Smooth muscle cell (in vitro differentiated cells): ENCODE data around the gene PCDHA1. TPM values are rescaled to one million over a fixed set of nuclear protein-coding genes. Genes with fewer than 3 reads are reported as not detected.
"Not testable (repeated sequence)": the region's sequence is repeated elsewhere in the genome, so short reads cannot be mapped to it uniquely, and the experiment has no call there.

Experiments
- DNase-seq: peaks from one replicate; lab custom pipeline; 2025; ENCODE audit not compliant: unreplicated experiment; lab: John Stamatoyannopoulos, UW
- H2AFZ ChIP-seq: fragments of 200-600 bp; sonication (generic); 2 replicates; pipeline ENCODE4 v1.6.0; 2016; ENCODE audit warnings: antibody characterized with exemption, low read depth, mild to moderate bottlenecking
- H3F3A ChIP-seq: fragments of 200-600 bp; sonication (generic); 2 replicates; pipeline ENCODE4 v1.6.0; 2017; ENCODE audit warnings: antibody characterized with exemption, low read depth
- H3K27ac ChIP-seq: fragments of 200-600 bp; sonication (generic); 2 replicates; pipeline ENCODE4 v1.5.1; 2016; ENCODE audit warnings: low read depth, mild to moderate bottlenecking
- H3K27me3 ChIP-seq: fragments of 200-600 bp; sonication (generic); 2 replicates; pipeline ENCODE4 v1.6.1; 2016; ENCODE audit warnings: low read depth, mild to moderate bottlenecking
- H3K36me3 ChIP-seq: fragments of 200-600 bp; sonication (generic); 2 replicates; pipeline ENCODE4 v1.5.1; 2016; ENCODE audit warnings: low read depth
- H3K4me1 ChIP-seq: fragments of 200-600 bp; sonication (generic); 2 replicates; pipeline ENCODE4 v1.5.1; 2016; ENCODE audit warnings: low read depth
- H3K4me2 ChIP-seq: fragments of 200-600 bp; sonication (generic); 2 replicates; pipeline ENCODE4 v1.6.0; 2016; ENCODE audit warnings: mild to moderate bottlenecking
- H3K4me3 ChIP-seq: fragments of 200-600 bp; sonication (generic); 2 replicates; pipeline ENCODE4 v1.5.1; 2016; ENCODE audit warnings: mild to moderate bottlenecking
- H3K79me2 ChIP-seq: fragments of 200-600 bp; sonication (generic); 2 replicates; pipeline ENCODE4 v1.6.0; 2016; ENCODE audit warnings: low read depth, mild to moderate bottlenecking
- H3K9ac ChIP-seq: fragments of 200-600 bp; sonication (generic); 2 replicates; pipeline ENCODE4 v1.6.0; 2016; ENCODE audit warnings: low read depth
- H3K9me3 ChIP-seq: fragments of 200-600 bp; sonication (generic); replicated peaks from 2 replicates; pipeline ENCODE4 v1.5.1; 2016; ENCODE audit warnings: low read depth
- H4K20me1 ChIP-seq: fragments of 200-600 bp; sonication (generic); 2 replicates; pipeline ENCODE4 v1.6.0; 2016; ENCODE audit warnings: low read depth
- WGBS: methylation state at CpG from one replicate; pipeline ENCODE4 v1.1.7; 2016; ENCODE audit warnings: low lambda C conversion rate; 5-methylcytosine and 5-hydroxymethylcytosine counted together
- polyA plus RNA-seq: library from polyadenylated mRNA; unstranded; fragments of >200 nt; fragmentation: Nextera tagmentation; extraction: Ambion mirVana; gene quantifications from 2 replicates; pipeline ENCODE4 v1.2.1, GENCODE V29; 2016
- total RNA-seq: library from RNA; depleted of rRNA; stranded (reverse); fragments of >200 nt; gene quantifications from 2 replicates; pipeline ENCODE4 v1.2.3, GENCODE V29; 2014
- TF ChIP-seq, protein P1 (sequence below): fragments of 200-600 bp; sonication (generic); IDR thresholded peaks from 2 replicates; pipeline ENCODE4 v1.5.1; 2017; ENCODE audit warnings: borderline replicate concordance, mild to moderate bottlenecking, antibody characterized with exemption; ENCODE audit not compliant: insufficient read depth, poor library complexity, severe bottlenecking

PCDHA1 gene
- total and polyA plus RNA-seq, 2 experiments from 2014 or later, result not detected

DNA sequence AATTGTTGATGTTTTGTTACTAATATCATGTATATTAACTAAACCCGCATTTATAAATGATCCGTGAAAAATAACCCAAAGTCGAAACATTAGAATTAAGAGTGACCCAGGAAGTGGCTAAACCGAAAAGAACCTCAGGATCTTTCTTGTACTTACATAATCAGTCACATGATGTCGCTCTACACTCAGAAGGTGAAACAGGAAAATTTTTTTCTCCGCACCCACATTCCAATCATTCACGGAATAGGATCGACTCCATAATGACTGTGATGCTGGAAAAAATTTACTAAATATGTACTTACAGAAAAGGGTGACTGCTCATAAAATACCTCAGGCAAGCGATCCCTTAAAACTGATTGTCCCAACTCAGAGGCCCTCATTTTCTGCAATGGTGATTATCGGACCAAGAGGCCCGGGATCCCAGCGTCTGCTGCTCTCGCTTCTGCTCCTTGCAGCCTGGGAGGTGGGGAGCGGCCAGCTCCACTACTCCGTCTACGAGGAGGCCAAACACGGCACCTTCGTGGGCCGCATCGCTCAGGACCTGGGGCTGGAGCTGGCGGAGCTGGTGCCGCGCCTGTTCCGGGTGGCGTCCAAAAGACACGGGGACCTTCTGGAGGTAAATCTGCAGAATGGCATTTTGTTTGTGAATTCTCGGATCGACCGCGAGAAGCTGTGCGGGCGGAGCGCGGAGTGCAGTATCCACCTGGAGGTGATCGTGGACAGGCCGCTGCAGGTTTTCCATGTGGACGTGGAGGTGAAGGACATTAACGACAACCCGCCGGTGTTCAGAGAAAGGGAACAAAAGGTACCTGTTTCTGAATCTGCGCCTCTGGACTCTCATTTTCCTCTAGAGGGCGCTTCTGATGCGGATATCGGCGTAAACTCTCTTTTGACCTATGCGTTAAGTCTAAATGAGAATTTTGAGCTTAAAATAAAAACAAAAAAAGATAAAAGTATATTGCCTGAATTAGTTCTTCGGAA is 89.4 kb downstream of the PCDHA1 start, which contains the start of gene PCDHA12:
TSS of gene PCDHA12 (plus strand) at position 224 of the 981 bp plus-strand sequence. CDS start at position 389, 165 bp downstream.
- 7% methylated on average over 47 of the region's 47 CpGs for WGBS
- Histone ChIP-seq H3K27ac (peak within 1 kb of the TSS; percentile 41), H3K4me1 (peaks cover 9% of the 10 kb centered on the region), H3K9me3 (no peaks in the 10 kb centered on the region), H3F3A (no peaks in the 10 kb centered on the region), H3K79me2 (no peaks in the 10 kb centered on the region), H3K4me3 (peak within 1 kb of the TSS; percentile 72), H4K20me1 (peaks cover 3% of the 10 kb centered on the region), H3K36me3 (no peaks in the 10 kb centered on the region), H3K27me3 (no peaks in the 10 kb centered on the region), H3K9ac (peak within 1 kb of the TSS; percentile 39), H2AFZ (peak within 1 kb of the TSS; percentile 55), H3K4me2 (peak within 1 kb of the TSS; percentile 85)
- TF ChIP-seq, protein P1, sequence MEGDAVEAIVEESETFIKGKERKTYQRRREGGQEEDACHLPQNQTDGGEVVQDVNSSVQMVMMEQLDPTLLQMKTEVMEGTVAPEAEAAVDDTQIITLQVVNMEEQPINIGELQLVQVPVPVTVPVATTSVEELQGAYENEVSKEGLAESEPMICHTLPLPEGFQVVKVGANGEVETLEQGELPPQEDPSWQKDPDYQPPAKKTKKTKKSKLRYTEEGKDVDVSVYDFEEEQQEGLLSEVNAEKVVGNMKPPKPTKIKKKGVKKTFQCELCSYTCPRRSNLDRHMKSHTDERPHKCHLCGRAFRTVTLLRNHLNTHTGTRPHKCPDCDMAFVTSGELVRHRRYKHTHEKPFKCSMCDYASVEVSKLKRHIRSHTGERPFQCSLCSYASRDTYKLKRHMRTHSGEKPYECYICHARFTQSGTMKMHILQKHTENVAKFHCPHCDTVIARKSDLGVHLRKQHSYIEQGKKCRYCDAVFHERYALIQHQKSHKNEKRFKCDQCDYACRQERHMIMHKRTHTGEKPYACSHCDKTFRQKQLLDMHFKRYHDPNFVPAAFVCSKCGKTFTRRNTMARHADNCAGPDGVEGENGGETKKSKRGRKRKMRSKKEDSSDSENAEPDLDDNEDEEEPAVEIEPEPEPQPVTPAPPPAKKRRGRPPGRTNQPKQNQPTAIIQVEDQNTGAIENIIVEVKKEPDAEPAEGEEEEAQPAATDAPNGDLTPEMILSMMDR, result peak; percentile 66
- DNase-seq, result no peak

DNA sequence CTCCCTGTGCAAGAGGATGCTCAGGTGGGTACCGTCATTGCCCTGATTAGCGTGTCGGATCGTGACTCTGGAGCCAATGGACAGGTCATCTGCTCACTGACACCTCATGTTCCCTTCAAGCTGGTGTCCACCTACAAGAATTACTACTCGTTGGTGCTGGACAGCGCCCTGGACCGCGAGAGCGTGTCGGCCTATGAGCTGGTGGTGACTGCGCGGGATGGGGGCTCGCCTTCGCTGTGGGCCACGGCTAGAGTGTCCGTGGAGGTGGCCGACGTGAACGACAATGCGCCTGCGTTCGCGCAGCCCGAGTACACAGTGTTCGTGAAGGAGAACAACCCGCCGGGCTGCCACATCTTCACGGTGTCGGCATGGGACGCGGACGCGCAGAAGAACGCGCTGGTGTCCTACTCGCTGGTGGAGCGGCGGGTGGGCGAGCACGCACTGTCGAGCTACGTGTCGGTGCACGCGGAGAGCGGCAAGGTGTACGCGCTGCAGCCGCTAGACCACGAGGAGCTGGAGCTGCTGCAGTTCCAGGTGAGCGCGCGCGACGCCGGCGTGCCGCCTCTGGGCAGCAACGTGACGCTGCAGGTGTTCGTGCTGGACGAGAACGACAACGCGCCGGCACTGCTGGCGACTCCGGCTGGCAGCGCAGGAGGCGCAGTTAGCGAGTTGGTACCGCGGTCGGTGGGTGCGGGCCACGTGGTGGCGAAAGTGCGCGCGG is 90.8 kb downstream of the PCDHA1 start:
- H3K4me1 ChIP-seq, H4K20me1 ChIP-seq, DNase-seq, H3F3A ChIP-seq, H3K4me3 ChIP-seq, H3K9ac ChIP-seq, H3K4me2 ChIP-seq, H3K36me3 ChIP-seq, H3K27ac ChIP-seq, H3K79me2 ChIP-seq, H3K9me3 ChIP-seq, H2AFZ ChIP-seq, H3K27me3 ChIP-seq: not testable (repeated sequence)
- WGBS, result 97% methylated on average over 73 of the region's 80 CpGs

DNA sequence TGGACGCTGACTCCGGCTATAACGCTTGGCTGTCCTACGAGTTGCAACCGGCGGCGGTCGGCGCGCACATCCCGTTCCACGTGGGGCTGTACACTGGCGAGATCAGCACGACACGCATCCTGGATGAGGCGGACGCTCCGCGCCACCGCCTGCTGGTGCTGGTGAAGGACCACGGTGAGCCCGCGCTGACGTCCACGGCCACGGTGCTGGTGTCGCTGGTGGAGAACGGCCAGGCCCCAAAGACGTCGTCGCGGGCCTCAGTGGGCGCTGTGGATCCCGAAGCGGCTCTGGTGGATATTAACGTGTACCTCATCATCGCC is 91.3 kb downstream of the PCDHA1 start:
- Histone ChIP-seq H3K79me2 (no peaks in the 10 kb centered on the region), H3K9me3 (no peaks in the 10 kb centered on the region), H3K4me3 (no peak overlapping the region), H3K4me2 (no peak overlapping the region), H2AFZ (no peak overlapping the region), H3K27ac (no peak overlapping the region), H3K9ac (no peak overlapping the region), H4K20me1 (peaks cover 3% of the 10 kb centered on the region), H3K36me3 (no peaks in the 10 kb centered on the region), H3K4me1 (peaks cover 9% of the 10 kb centered on the region), H3F3A (no peaks in the 10 kb centered on the region), H3K27me3 (no peaks in the 10 kb centered on the region)
- DNase-seq, result no peak
- TF ChIP-seq, protein P1, result no peak
- WGBS, result 98% methylated on average over 33 of the region's 37 CpGs

DNA sequence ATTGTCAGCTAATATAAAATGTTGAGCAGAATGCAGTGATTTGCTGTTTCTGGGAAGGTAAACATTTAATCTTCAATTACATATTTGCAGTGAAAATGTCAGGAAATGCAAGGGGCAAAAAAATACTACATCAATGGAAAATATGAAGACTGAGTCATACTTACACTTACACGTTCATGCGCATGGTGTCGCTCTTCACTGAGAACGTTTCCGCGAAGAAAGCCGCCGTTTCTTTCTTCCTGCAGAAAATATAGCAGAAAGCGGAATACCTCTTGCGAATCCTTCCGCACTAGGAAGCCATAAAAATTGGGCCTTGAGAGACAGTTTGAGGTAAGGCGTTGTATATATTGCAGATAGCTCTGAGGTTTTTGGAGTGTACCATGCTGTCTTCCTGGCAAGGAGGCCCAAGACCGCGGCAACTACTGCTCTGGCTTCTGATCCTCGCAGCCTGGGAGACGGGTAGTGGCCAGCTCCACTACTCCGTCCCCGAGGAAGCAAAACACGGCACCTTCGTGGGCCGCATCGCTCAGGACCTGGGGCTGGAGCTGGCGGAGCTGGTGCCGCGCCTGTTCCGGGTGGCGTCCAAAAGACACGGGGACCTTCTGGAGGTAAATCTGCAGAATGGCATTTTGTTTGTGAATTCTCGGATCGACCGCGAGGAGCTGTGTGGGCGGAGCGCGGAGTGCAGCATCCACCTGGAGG is 96.1 kb downstream of the PCDHA1 start, which contains the start of gene PCDHA13:
TSS of gene PCDHA13 (plus strand) at position 236 of the 702 bp plus-strand sequence. CDS start at position 381, 145 bp downstream.
- no peak for DNase-seq
- peak within 1 kb of the TSS; percentile 85 for H2AFZ ChIP-seq
- 44% methylated on average over 35 of the region's 35 CpGs for WGBS

More for the DNA sequence above, 96.1 kb downstream of the PCDHA1 start, which contains the start of gene PCDHA13:
- H3K4me1 ChIP-seq, result no peaks in the 10 kb centered on the region
- peaks cover 3% of the 10 kb centered on the region for H4K20me1 ChIP-seq
- no peaks in the 10 kb centered on the region for H3K27me3 ChIP-seq
- no peak within 1 kb of the TSS for H3K9ac ChIP-seq
- no peaks in the 10 kb centered on the region for H3K9me3 ChIP-seq
- TF ChIP-seq, protein P1, result peak; percentile 53
- no peaks in the 10 kb centered on the region for H3F3A ChIP-seq
- H3K4me3 ChIP-seq, result peak within 1 kb of the TSS; percentile 54
- no peak within 1 kb of the TSS for H3K27ac ChIP-seq
- H3K36me3 ChIP-seq, result no peaks in the 10 kb centered on the region
- peak within 1 kb of the TSS; percentile 86 for H3K4me2 ChIP-seq
- H3K79me2 ChIP-seq, result peaks cover 3% of the 10 kb centered on the region
